GM12878 (cell line): ENCODE results near the gene GRM7. TPM values are rescaled to one million over a fixed set of nuclear protein-coding genes. Genes with fewer than 3 reads are reported as not detected.

ENCODE experiments used
- ATAC-seq: fragments of 200-7000 bp; cut with Tn5 transposase; 3 replicates; pipeline ENCODE4 v1.9.1; 2020; ENCODE audit warnings: mild to moderate bottlenecking, moderate library complexity
- BruUV-seq: library from RNA; stranded (reverse); fragments of 400-500 nt; replicated peaks from 2 replicates; lab custom pipeline; 2021; lab: Mats Ljungman, UMichigan
- CTCF ChIA-PET: fragments of 300-600 bp; sonication (Branson Sonifier 250); formaldehyde crosslinking; extraction: SDS; loops from one replicate; lab custom pipeline; 2021; ENCODE audit warnings: inconsistent platforms; lab: Yijun Ruan, JAX
- POLR2A ChIA-PET: fragments of 350-600 bp; formaldehyde crosslinking; extraction: SDS; loops from one replicate; lab custom pipeline; 2021; ENCODE audit warnings: inconsistent platforms; lab: Charles Lee
- RAD21 ChIA-PET: fragments of 300-600 bp; sonication (Branson Sonifier 250); formaldehyde crosslinking; loops from one replicate; lab custom pipeline; 2023; ENCODE audit warnings: antibody characterized with exemption; ENCODE audit not compliant: unreplicated experiment; lab: Charles Lee
- SMC1A ChIA-PET: fragments of 300-600 bp; sonication (Branson Sonifier 250); formaldehyde crosslinking; loops from one replicate; lab custom pipeline; 2023; ENCODE audit not compliant: unreplicated experiment, uncharacterized antibody; lab: Charles Lee
- DNase-seq: peaks from one replicate; pipeline ENCODE4 v3.0.0-alpha.2; 2011; ENCODE audit warnings: low read depth, low spot score
- FAIRE-seq: peaks from 3 replicates; lab custom pipeline; 2011; peaks lifted over from hg19 to GRCh38; lab: Jason Lieb, UNC
- H2AFZ ChIP-seq: 2 replicates; pipeline ENCODE4 v1.6.0; 2011; ENCODE audit warnings: low read depth, low read length, control low read depth; ENCODE audit not compliant: control insufficient read depth
- H3K27ac ChIP-seq: 2 replicates; pipeline ENCODE4 v1.5.1; 2011; ENCODE audit warnings: control low read depth; ENCODE audit not compliant: control insufficient read depth, insufficient read depth
- H3K27me3 ChIP-seq, 2 experiments: replicated peaks in 1 of 2; 2 replicates each; pipeline versions ENCODE4 v1.6.0 to v1.6.1; 2011; ENCODE audit warnings: low read length in 1 of 2; ENCODE audit not compliant: control insufficient read depth in 2 of 2, insufficient read depth in 2 of 2
- H3K36me3 ChIP-seq, 2 experiments: 2 replicates each; pipeline ENCODE4 v1.5.1; 2011; ENCODE audit warnings: low read length in 1 of 2; ENCODE audit not compliant: control insufficient read depth in 2 of 2, insufficient read depth in 2 of 2
- H3K4me1 ChIP-seq: 2 replicates; pipeline ENCODE4 v1.6.1; 2011; ENCODE audit warnings: mild to moderate bottlenecking, low read length, moderate library complexity, mixed read lengths; ENCODE audit not compliant: control insufficient read depth, insufficient read depth
- H3K4me2 ChIP-seq: 2 replicates; pipeline ENCODE4 v1.6.0; 2011; ENCODE audit warnings: control low read depth; ENCODE audit not compliant: control insufficient read depth, insufficient read depth
- H3K4me3 ChIP-seq: fragments of 200-600 bp; sonication (generic); 2 replicates; pipeline ENCODE4 v1.5.1; 2016
- H3K79me2 ChIP-seq: 2 replicates; pipeline ENCODE4 v1.6.0; 2011; ENCODE audit warnings: low read length; ENCODE audit not compliant: control insufficient read depth, insufficient read depth
- H3K9ac ChIP-seq: 2 replicates; pipeline ENCODE4 v1.8.0; 2011; ENCODE audit warnings: low read length, control low read depth, mixed read lengths; ENCODE audit not compliant: control insufficient read depth, insufficient read depth
- H3K9me3 ChIP-seq: replicated peaks from 3 replicates; pipeline ENCODE4 v1.5.1; 2011; ENCODE audit warnings: mild to moderate bottlenecking, low read length; ENCODE audit not compliant: control insufficient read depth, insufficient read depth
- H4K20me1 ChIP-seq: 2 replicates; pipeline ENCODE4 v1.6.0; 2011; ENCODE audit not compliant: control insufficient read depth, insufficient read depth
- CHD1 ChIP-seq: IDR thresholded peaks from 2 replicates; pipeline ENCODE4 v1.6.1; 2012; ENCODE audit warnings: low read depth, low read length, improper control_type of control experiment
- CHD2 ChIP-seq: IDR thresholded peaks from 2 replicates; pipeline ENCODE4 v1.6.1; 2011; ENCODE audit warnings: low read depth, low read length, improper control_type of control experiment, borderline replicate concordance
- E4F1 ChIP-seq: fragments of 450-650 bp; IDR thresholded peaks from 2 replicates; pipeline ENCODE4 v1.6.1; 2018; ENCODE audit warnings: borderline replicate concordance, mild to moderate bottlenecking; ENCODE audit not compliant: partially characterized antibody
- ETV6 ChIP-seq, 2 experiments: fragments of 450-650 bp in 1 of 2; IDR thresholded peaks in 1 of 2; conservative IDR thresholded peaks in 1 of 2; 2 replicates each; pipeline ENCODE4 v1.6.1; 2014; ENCODE audit warnings: antibody characterized with exemption in 1 of 2, borderline replicate concordance in 1 of 2, low read depth in 1 of 2, mild to moderate bottlenecking in 1 of 2, moderate library complexity in 1 of 2
- EZH2 ChIP-seq: IDR thresholded peaks from 2 replicates; pipeline ENCODE4 v1.6.1; 2012; ENCODE audit warnings: low read depth, mild to moderate bottlenecking, control low read depth, inconsistent platforms, low read length, borderline replicate concordance; ENCODE audit not compliant: control insufficient read depth
- LARP7 ChIP-seq: fragments of 450-650 bp; IDR thresholded peaks from 2 replicates; pipeline ENCODE4 v1.6.1; 2017; ENCODE audit warnings: mild to moderate bottlenecking
- MYC ChIP-seq: IDR thresholded peaks from 2 replicates; pipeline ENCODE4 v1.6.1; 2011; ENCODE audit warnings: mild to moderate bottlenecking, low read length, moderate library complexity, inconsistent platforms; ENCODE audit not compliant: insufficient read depth, insufficient replicate concordance, insufficient read length, severe bottlenecking
- NKRF ChIP-seq: fragments of 450-650 bp; conservative IDR thresholded peaks from 2 replicates; pipeline ENCODE4 v1.6.1; 2017; ENCODE audit warnings: mild to moderate bottlenecking, moderate library complexity
- WGBS: methylation state at CpG from one replicate; pipeline ENCODE4 v1.1.6; 2016; ENCODE audit warnings: low lambda C conversion rate; ENCODE audit not compliant: insufficient replicate concordance, insufficient coverage; ENCODE audit errors: missing lambda C conversion rate; 5-methylcytosine and 5-hydroxymethylcytosine counted together
- in situ Hi-C: fragments of 300-500 bp; cut with MboI; formaldehyde crosslinking; loops from 9 replicates; pipeline ENCODE4 v1.14.3; 2018; ENCODE audit warnings: mixed read lengths
- intact Hi-C: fragments of 100-400 bp; cut with micrococcal nuclease; formaldehyde crosslinking; loops from one replicate; pipeline ENCODE4 v1.14.2; 2022; ENCODE audit not compliant: unreplicated experiment
- polyA plus RNA-seq, 11 experiments: library from polyadenylated mRNA; depleted of rRNA in 4 of 11; unstranded in 6 of 11; stranded (reverse) in 5 of 11; fragments of >200 nt; fragmentation: Nextera tagmentation in 4 of 11; fragmentation: Illumina TruSeq in 1 of 11; extraction: Ambion mirVana in 4 of 11; extraction: Trizol in 1 of 11; gene quantifications; 1 replicate in 1 of 11; 2 replicates in 10 of 11; pipeline versions ENCODE4 v1.2.1 to v1.2.3, GENCODE V29; 2011 to 2016; ENCODE audit warnings: inconsistent platforms in 2 of 11, missing spikeins in 2 of 11, low read depth in 1 of 11
- total RNA-seq, 4 experiments: library from RNA; depleted of rRNA in 3 of 4; stranded (reverse); fragments of >200 nt in 3 of 4; fragmentation: Illumina TruSeq in 1 of 4; extraction: Trizol in 1 of 4; gene quantifications; 2 replicates each; pipeline versions ENCODE4 v1.2.1 to v1.2.3, GENCODE V29; 2013 to 2021

GRM7 gene
- total and polyA plus RNA-seq, 10 of the 15 experiments (the other 5 are each of a cell fraction or from before 2014, with no cell fraction given) = not detected

GRCh38 chr3:7160689-7161088 lies 299.8 kb downstream of the GRM7 start:
- H3K9me3 ChIP-seq = no peaks in the 10 kb centered on the region
- 46% methylated on average over 2 of the region's 2 CpGs for WGBS
- H3K27ac ChIP-seq = no peak overlapping the region
- H3K4me1 ChIP-seq = no peaks in the 10 kb centered on the region
- H4K20me1 ChIP-seq = no peaks in the 10 kb centered on the region
- no peaks in the 10 kb centered on the region for H3K79me2 ChIP-seq
- no TSS peak for BruUV-seq
- no peak overlapping the region for H3K4me2 ChIP-seq
- H3K36me3 ChIP-seq = no peaks in the 10 kb centered on the region
- no peak for FAIRE-seq
- no peaks in the 10 kb centered on the region for H3K27me3 ChIP-seq
- no peak for TF ChIP-seq MYC
- no peak for TF ChIP-seq LARP7
- no peak for TF ChIP-seq CHD1
- H3K9ac ChIP-seq = no peak overlapping the region
- POLR2A ChIA-PET = no interaction called here
- no peak for ATAC-seq
- intact Hi-C loops = no loop called here
- CTCF ChIA-PET = no interaction called here
- SMC1A ChIA-PET = interaction anchor here (1.1 kb wide), 1 partner anchor 11 kb away, joined by 4 read pairs; no protein-coding TSS in a partner anchor
- in situ Hi-C loops = no loop called here
- RAD21 ChIA-PET = interaction anchor here (0.7 kb wide), 1 partner anchor 95 kb away, joined by 3 read pairs; no protein-coding TSS in a partner anchor
- no peak overlapping the region for H2AFZ ChIP-seq
- no peak for DNase-seq
- no peak overlapping the region for H3K4me3 ChIP-seq

- intact Hi-C loops = no loop called here
- in situ Hi-C loops = no loop called here
- H3K4me1 ChIP-seq = no peaks in the 10 kb centered on the region
- no peak overlapping the region for H2AFZ ChIP-seq
- ATAC-seq = no peak
- H3K27me3 ChIP-seq = no peaks in the 10 kb centered on the region
- H3K36me3 ChIP-seq = no peaks in the 10 kb centered on the region
- no peak overlapping the region for H3K27ac ChIP-seq
- H3K4me2 ChIP-seq = no peak overlapping the region
- H3K9ac ChIP-seq = no peak overlapping the region
- ChIA-PET POLR2A (no interaction called here), CTCF (interaction anchor here (1.0 to 2.6 kb wide), 2 partner anchors 12 to 21 kb away, joined by 4 to 7 read pairs; no protein-coding TSS in a partner anchor), RAD21 (no interaction called here), SMC1A (interaction anchor here (1.4 kb wide), 1 partner anchor 9 kb away, joined by 4 read pairs; no protein-coding TSS in a partner anchor)
- no peaks in the 10 kb centered on the region for H3K9me3 ChIP-seq
- WGBS = 48% methylated on average over 4 of the region's 4 CpGs
- no peak overlapping the region for H3K4me3 ChIP-seq
- no peak for FAIRE-seq
- no TSS peak for BruUV-seq
- H4K20me1 ChIP-seq = no peaks in the 10 kb centered on the region
- H3K79me2 ChIP-seq = no peaks in the 10 kb centered on the region
- no peak for DNase-seq
- TF ChIP-seq ETV6 (conservative IDR thresholded peaks at IDR 0.05 in 1 of 2, IDR thresholded peaks at IDR 0.05 in 1 of 2; ENCODE audit: borderline replicate concordance in 1 of 2, low read depth in 1 of 2) (no peak), E4F1 (no peak), NKRF (no peak), CHD2 (no peak), EZH2 (no peak)
Measured at GRCh38 chr3:7166460-7166859, 305.5 kb downstream of the GRM7 start.
